Neural cell (in vitro differentiated cells): ENCODE data around the gene MED14.
A peak's percentile ranks its signal among the peaks of the same experiment; 100 is the strongest.

Experiments
- EP300 ChIP-seq: fragments of 450-650 bp; conservative IDR thresholded peaks from 2 replicates; pipeline ENCODE4 v1.6.1; 2014; ENCODE audit warnings: antibody characterized with exemption, mild to moderate bottlenecking, moderate library complexity; ENCODE audit not compliant: poor library complexity, severe bottlenecking
- TF ChIP-seq, protein P1 (sequence below): fragments of 450-650 bp; IDR thresholded peaks from 2 replicates; pipeline ENCODE4 v1.5.1; 2014; ENCODE audit warnings: antibody characterized with exemption, mild to moderate bottlenecking, moderate library complexity; ENCODE audit not compliant: poor library complexity, severe bottlenecking

DNA sequence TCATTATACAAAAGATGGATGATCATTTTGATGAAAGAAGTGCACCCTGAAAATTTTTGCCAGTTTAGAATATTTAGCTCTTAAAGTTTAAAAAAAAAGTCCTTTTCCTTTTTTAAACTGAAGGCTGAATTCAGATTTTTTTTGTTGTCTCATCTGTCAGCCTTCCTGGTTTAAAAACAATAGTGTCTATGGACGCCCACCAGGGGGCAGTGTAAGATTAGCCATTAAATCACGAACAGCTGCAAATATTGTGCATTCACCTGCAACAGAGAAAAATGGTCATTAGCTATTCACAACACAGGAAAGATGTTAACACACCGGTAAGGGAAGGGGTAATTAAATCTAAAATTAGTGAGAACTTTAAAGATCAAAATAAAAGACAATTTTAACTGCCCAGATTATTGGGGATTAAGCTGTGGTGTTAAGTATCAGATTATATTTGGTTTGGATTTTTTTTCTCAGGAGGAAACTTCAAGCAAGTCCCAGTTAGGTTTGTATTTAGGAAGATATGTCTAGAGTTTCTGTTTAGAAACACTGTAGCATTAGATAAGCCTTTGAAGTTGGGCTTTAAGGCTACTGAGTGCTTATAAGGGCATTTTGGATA is 83.6 kb downstream of the MED14 start:
- TF ChIP-seq, protein P1, sequence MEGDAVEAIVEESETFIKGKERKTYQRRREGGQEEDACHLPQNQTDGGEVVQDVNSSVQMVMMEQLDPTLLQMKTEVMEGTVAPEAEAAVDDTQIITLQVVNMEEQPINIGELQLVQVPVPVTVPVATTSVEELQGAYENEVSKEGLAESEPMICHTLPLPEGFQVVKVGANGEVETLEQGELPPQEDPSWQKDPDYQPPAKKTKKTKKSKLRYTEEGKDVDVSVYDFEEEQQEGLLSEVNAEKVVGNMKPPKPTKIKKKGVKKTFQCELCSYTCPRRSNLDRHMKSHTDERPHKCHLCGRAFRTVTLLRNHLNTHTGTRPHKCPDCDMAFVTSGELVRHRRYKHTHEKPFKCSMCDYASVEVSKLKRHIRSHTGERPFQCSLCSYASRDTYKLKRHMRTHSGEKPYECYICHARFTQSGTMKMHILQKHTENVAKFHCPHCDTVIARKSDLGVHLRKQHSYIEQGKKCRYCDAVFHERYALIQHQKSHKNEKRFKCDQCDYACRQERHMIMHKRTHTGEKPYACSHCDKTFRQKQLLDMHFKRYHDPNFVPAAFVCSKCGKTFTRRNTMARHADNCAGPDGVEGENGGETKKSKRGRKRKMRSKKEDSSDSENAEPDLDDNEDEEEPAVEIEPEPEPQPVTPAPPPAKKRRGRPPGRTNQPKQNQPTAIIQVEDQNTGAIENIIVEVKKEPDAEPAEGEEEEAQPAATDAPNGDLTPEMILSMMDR = peak; percentile 72
- no peak for TF ChIP-seq EP300
